HepG2 (cell line): Measurements from ENCODE around the gene SELENOV. TPM values are rescaled to one million over a fixed set of nuclear protein-coding genes. Genes with fewer than 3 reads are reported as not detected.

Experiments
- MED13 ChIP-seq: sonication (generic); formaldehyde crosslinking; IDR thresholded peaks from 2 replicates; pipeline ENCODE4 v1.5.0; 2020; ENCODE audit warnings: missing genetic modification reagents
- MIER3 ChIP-seq: IDR thresholded peaks from 2 replicates; pipeline ENCODE4 v1.6.1; 2016; ENCODE audit warnings: missing compliant biosample characterization, borderline replicate concordance
- MLLT10 ChIP-seq: sonication (generic); formaldehyde crosslinking; IDR thresholded peaks from 2 replicates; pipeline ENCODE4 v1.4.0; 2020; ENCODE audit warnings: missing genetic modification reagents
- MTA1 ChIP-seq: sonication (generic); formaldehyde crosslinking; IDR thresholded peaks from 2 replicates; pipeline ENCODE4 v1.4.0; 2020; ENCODE audit warnings: missing genetic modification reagents, mild to moderate bottlenecking, borderline replicate concordance
- PHF8 ChIP-seq: sonication (generic); formaldehyde crosslinking; IDR thresholded peaks from 2 replicates; pipeline ENCODE4 v1.5.0; 2020; ENCODE audit warnings: missing genetic modification reagents
- POLR2AphosphoS2 ChIP-seq: IDR thresholded peaks from 2 replicates; pipeline ENCODE4 v1.6.1; 2011; ENCODE audit warnings: low read depth, low read length, improper control_type of control experiment
- TMF1 ChIP-seq: sonication (generic); formaldehyde crosslinking; IDR thresholded peaks from 2 replicates; pipeline ENCODE4 v1.8.1; 2022; ENCODE audit warnings: low read depth, missing genetic modification reagents
- TOPORS ChIP-seq: sonication (generic); formaldehyde crosslinking; IDR thresholded peaks from 2 replicates; pipeline ENCODE4 v1.8.0; 2023; ENCODE audit warnings: mild to moderate bottlenecking, missing genetic modification reagents
- ZC3H13 ChIP-seq: sonication (generic); formaldehyde crosslinking; IDR thresholded peaks from 2 replicates; pipeline ENCODE4 v1.8.1; 2023; ENCODE audit warnings: mild to moderate bottlenecking, missing genetic modification reagents, moderate library complexity
- ZNF143 ChIP-seq: sonication (generic); formaldehyde crosslinking; IDR thresholded peaks from 2 replicates; pipeline ENCODE4 v1.4.0; 2020; ENCODE audit warnings: missing genetic modification reagents
- ZNF207 ChIP-seq: fragments of 450-650 bp; IDR thresholded peaks from 2 replicates; pipeline ENCODE4 v1.6.1; 2016; ENCODE audit warnings: antibody characterized with exemption, borderline replicate concordance
- ZNF589 ChIP-seq: sonication (generic); formaldehyde crosslinking; conservative IDR thresholded peaks from 2 replicates; pipeline ENCODE4 v1.8.0; 2022; ENCODE audit warnings: mild to moderate bottlenecking, moderate library complexity, missing genetic modification reagents
- ZNF607 ChIP-seq: sonication (generic); formaldehyde crosslinking; IDR thresholded peaks from 2 replicates; pipeline ENCODE4 v1.5.1; 2020; ENCODE audit warnings: missing genetic modification reagents, mild to moderate bottlenecking, borderline replicate concordance
- ZNF790 ChIP-seq: sonication (generic); formaldehyde crosslinking; IDR thresholded peaks from 2 replicates; pipeline ENCODE4 v1.8.0; 2022; ENCODE audit warnings: missing genetic modification reagents, mild to moderate bottlenecking, borderline replicate concordance
- polyA plus RNA-seq, 8 experiments: library from polyadenylated mRNA; depleted of rRNA in 3 of 8; stranded (reverse) in 7 of 8; unstranded in 1 of 8; fragments of >200 nt; fragmentation: Illumina TruSeq in 4 of 8; extraction: Trizol in 4 of 8; gene quantifications; 2 replicates each; pipeline versions ENCODE4 v1.2.1 to v1.2.3, GENCODE V29; 2011 to 2016; ENCODE audit warnings: low read depth in 4 of 8, missing spikeins in 1 of 8, mixed read lengths in 1 of 8; ENCODE audit not compliant: insufficient read depth in 1 of 8
- total RNA-seq, 5 experiments: library from RNA; depleted of rRNA; stranded (reverse); fragments of >200 nt; fragmentation: Illumina TruSeq; extraction: Trizol; gene quantifications; 2 replicates each; pipeline ENCODE4 v1.2.3, GENCODE V29; 2016; ENCODE audit warnings: low read depth in 1 of 5
- TF ChIP-seq, protein P1 (sequence below): sonication (generic); formaldehyde crosslinking; IDR thresholded peaks from 2 replicates; pipeline ENCODE4 v1.4.0; 2020; ENCODE audit warnings: missing genetic modification reagents, mild to moderate bottlenecking, borderline replicate concordance
- TF ChIP-seq, protein P2 (sequence below): sonication (generic); formaldehyde crosslinking; IDR thresholded peaks from 2 replicates; pipeline ENCODE4 v1.4.0; 2020; ENCODE audit warnings: mild to moderate bottlenecking, missing genetic modification reagents
- TF ChIP-seq, protein P3 (sequence below): IDR thresholded peaks from 2 replicates; pipeline ENCODE4 v1.6.1; 2012; ENCODE audit warnings: low read length, improper control_type of control experiment

The SELENOV gene
- total and polyA plus RNA-seq, 2 of the 13 experiments (the other 11 are each of a cell fraction or from before 2014, with no cell fraction given): not detected

DNA sequence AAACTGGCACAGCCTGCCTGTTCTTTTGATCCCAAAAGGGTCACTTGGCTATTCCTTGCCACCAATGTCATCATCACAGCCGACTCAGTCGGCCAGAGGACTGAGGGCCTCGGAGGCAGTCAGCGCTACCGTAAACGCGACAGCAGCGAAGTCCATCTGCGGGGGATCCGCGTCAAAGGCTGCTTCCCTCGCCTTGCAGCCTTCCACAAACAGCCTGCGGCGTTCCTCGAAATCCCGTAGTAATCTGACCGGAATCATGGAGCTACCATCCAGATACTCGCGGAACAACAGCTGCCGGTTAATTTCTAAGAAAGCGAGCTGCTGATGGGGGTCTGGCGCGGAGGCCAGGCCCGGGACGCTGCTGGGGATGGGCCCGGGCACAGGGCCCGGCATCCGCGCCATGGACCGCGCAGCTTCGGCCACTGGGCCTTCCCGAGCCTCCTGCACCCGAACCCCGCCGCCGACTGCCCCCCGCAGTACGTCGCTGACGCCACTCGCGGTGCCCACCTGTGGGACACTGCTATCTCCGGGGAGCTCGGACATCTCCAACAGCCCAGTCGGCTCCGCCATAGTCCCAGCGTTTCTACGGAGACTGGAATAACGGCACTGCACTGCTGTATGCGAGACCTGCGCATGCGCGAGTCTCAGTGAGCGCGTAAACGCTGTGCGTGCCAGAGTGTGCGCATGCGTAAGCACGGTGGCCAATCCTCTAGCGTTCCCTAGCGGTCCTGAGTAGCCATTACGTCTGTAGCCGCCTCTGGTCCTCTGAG, 17.5 kb downstream of the SELENOV start, which contains the start of gene EID2B (continued):
- TF ChIP-seq, protein P1, sequence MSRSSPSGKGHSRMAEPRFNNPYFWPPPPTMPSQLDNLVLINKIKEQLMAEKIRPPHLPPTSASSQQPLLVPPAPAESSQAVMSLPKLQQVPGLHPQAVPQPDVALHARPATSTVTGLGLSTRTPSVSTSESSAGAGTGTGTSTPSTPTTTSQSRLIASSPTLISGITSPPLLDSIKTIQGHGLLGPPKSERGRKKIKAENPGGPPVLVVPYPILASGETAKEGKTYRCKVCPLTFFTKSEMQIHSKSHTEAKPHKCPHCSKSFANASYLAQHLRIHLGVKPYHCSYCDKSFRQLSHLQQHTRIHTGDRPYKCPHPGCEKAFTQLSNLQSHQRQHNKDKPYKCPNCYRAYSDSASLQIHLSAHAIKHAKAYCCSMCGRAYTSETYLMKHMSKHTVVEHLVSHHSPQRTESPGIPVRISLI (CRISPR knock-in tag): no peak; the same call in 1 of the 2 replicates
- TF ChIP-seq TMF1 (CRISPR knock-in tag): no peak
- no peak for TF ChIP-seq POLR2AphosphoS2
- no peak for TF ChIP-seq ZC3H13 (CRISPR knock-in tag)
- TF ChIP-seq MLLT10: no peak
- TF ChIP-seq ZNF207: no peak
- no peak for TF ChIP-seq TOPORS (CRISPR knock-in tag)
- TF ChIP-seq MIER3: peak; percentile 54; the same call in 1 of the 2 replicates
- peak; percentile 4; the same call in 1 of the 2 replicates for TF ChIP-seq MTA1 (CRISPR knock-in tag)
- TF ChIP-seq, protein P2, sequence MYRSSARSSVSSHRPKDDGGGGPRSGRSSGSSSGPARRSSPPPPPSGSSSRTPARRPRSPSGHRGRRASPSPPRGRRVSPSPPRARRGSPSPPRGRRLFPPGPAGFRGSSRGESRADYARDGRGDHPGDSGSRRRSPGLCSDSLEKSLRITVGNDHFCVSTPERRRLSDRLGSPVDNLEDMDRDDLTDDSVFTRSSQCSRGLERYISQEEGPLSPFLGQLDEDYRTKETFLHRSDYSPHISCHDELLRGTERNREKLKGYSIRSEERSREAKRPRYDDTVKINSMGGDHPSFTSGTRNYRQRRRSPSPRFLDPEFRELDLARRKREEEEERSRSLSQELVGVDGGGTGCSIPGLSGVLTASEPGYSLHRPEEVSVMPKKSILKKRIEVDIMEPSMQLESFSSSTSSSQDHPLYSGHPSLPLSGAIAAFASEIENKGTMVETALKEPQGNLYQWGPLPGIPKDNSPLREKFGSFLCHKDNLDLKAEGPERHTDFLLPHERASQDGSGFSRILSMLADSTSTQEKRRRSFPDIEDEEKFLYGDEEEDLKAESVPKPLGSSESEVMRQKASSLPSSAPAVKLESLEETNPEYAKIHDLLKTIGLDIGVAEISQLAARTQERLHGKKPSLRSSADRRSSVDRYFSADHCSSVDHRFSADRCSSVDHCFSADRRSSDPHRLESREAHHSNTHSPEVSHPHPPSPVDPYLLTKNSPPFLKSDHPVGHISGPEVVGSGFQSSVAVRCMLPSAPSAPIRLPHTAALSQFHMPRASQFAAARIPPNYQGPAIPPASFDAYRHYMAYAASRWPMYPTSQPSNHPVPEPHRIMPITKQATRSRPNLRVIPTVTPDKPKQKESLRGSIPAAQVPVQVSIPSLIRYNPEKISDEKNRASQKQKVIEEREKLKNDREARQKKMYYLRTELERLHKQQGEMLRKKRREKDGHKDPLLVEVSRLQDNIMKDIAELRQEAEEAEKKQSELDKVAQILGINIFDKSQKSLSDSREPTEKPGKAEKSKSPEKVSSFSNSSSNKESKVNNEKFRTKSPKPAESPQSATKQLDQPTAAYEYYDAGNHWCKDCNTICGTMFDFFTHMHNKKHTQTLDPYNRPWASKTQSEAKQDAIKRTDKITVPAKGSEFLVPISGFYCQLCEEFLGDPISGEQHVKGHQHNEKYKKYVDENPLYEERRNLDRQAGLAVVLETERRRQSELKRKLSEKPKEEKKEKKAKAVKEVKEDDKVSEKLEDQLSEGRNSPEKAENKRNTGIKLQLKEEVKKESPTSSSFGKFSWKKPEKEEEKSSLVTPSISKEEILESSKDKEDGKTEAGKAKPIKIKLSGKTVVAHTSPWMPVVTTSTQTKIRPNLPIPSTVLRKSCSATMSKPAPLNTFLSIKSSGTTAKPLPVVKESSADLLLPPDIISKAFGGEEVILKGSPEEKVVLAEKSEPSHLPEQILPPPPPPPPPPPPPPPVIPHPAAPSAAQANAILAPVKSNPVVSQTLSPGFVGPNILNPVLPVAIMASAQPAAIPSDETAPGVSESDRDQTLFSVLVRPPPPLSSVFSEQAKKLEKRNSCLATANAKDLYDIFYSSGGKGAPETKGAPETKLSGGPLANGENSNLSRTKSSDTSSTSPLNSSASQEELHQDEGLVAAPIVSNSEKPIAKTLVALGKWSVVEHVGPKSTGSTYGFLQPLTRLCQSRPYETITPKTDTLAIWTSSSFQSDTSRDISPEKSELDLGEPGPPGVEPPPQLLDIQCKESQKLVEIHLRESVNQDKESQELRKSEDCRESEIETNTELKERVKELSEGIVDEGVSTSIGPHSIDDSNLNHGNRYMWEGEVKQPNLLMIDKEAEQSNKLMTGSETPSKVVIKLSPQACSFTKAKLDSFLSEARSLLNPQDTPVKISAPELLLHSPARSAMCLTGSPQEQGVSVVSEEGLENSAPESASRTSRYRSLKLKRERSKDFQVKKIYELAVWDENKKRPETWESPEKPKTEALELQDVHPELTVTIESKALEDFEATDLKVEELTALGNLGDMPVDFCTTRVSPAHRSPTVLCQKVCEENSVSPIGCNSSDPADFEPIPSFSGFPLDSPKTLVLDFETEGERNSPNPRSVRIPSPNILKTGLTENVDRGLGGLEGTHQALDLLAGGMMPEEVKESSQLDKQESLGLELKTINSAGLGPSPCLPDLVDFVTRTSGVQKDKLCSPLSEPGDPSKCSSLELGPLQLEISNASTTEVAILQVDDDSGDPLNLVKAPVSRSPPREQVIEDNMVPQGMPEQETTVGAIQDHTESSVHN: 0 out of 2 replicates have a peak, but pooled peaks have one; percentile 66
- no peak for TF ChIP-seq MED13 (CRISPR knock-in tag)
- TF ChIP-seq, protein P3, sequence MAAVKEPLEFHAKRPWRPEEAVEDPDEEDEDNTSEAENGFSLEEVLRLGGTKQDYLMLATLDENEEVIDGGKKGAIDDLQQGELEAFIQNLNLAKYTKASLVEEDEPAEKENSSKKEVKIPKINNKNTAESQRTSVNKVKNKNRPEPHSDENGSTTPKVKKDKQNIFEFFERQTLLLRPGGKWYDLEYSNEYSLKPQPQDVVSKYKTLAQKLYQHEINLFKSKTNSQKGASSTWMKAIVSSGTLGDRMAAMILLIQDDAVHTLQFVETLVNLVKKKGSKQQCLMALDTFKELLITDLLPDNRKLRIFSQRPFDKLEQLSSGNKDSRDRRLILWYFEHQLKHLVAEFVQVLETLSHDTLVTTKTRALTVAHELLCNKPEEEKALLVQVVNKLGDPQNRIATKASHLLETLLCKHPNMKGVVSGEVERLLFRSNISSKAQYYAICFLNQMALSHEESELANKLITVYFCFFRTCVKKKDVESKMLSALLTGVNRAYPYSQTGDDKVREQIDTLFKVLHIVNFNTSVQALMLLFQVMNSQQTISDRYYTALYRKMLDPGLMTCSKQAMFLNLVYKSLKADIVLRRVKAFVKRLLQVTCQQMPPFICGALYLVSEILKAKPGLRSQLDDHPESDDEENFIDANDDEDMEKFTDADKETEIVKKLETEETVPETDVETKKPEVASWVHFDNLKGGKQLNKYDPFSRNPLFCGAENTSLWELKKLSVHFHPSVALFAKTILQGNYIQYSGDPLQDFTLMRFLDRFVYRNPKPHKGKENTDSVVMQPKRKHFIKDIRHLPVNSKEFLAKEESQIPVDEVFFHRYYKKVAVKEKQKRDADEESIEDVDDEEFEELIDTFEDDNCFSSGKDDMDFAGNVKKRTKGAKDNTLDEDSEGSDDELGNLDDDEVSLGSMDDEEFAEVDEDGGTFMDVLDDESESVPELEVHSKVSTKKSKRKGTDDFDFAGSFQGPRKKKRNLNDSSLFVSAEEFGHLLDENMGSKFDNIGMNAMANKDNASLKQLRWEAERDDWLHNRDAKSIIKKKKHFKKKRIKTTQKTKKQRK: no peak
- no peak for TF ChIP-seq ZNF143 (CRISPR knock-in tag)
- TF ChIP-seq ZNF607: peak; percentile 54; the same call in 1 of the 2 replicates
- TF ChIP-seq PHF8 (CRISPR knock-in tag): peak; percentile 97
- TF ChIP-seq ZNF589 (CRISPR knock-in tag): no peak
- TF ChIP-seq ZNF790: no peak
